Activated naive CD4-positive, alpha-beta T cell treated with Interleukin-2 at 50 U/mL for 16 hours (primary cell): ENCODE results near the gene APPL2.
"Not testable (repeated sequence)": the region's sequence is repeated elsewhere in the genome, so short reads cannot be mapped to it uniquely, and the experiment has no call there.

ENCODE experiments used
- DNase-seq: peaks from one replicate; pipeline ENCODE4 v3.0.0-alpha.2; 2020

APPL2 gene

DNA sequence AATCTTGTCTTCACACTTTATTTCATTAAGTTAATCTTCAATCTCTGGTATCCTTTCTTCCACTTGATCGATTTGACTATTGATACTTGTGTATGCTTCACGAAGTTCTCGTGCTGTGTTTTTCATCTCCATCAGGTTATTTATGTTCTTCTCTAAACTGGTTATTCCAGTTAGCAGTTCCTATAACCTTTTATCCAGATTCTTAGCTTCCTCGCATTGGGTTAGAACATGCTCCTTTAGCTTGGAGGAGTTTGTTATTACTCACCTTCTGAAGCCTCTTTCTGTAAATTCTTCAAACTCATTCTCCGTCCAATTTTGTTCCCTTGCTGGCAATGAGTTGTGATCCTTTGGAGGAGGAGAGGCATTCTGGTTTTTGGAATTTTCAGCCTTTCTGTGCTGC is 52.0 kb downstream of the APPL2 start:
- not testable (repeated sequence) for DNase-seq

DNA sequence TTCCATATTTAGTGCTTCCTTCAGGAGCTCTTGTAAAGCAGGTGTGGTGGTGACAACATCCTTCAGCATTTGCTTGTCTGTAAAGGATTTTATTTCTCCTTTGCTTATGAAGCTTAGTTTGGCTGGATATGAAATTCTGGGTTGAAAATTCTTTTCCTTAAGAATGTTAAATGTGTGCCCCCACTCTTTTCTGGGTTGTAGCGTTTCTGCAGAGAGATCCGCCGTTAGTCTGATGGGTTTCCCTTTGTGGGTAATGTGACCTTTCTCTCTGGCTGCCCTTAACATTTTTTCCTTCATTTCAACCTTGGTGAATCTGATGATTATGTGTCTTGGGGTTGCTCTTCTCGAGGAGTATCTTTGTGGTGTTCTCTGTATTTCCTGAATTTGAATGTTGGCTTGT is 52.6 kb downstream of the APPL2 start:
- DNase-seq = not testable (repeated sequence)

DNA sequence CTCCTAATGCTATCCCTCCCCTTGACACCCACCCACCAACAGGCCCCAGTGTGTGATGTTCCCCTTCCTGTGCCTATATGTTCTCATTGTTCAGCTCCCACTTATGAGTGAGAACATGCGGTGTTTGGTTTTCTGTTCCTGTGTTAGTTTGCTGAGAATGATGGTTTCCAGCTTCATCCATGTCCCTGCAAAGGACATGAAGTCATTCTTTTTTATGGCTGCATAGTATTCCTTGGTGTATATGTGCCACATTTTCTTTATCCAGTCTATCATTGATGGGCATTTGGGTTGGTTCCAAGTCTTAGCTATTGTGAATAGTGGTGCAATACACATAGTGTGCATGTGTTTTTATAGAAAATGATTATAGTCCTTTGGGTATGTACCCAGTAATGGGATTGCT is 56.9 kb downstream of the APPL2 start:
- not testable (repeated sequence) for DNase-seq

DNA sequence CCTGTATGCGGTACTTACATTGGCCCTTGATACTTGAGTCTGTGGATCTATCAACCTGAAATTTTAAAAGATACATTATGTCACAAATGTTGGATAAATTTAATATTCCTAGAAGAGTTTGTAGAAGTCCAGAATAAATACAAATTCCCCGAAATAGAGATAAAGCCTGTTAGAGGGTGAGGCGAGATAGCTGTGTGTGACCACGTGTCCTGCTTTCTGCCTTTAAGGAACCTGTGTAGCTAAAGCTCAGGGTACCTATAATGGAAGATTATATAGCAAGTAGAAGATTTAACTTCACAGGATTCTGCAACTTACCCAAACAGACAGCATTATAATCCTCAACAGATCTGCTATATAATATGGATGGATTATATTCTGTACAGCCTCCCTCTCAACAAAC is 58.8 kb downstream of the APPL2 start:
- DNase-seq = no peak

DNA sequence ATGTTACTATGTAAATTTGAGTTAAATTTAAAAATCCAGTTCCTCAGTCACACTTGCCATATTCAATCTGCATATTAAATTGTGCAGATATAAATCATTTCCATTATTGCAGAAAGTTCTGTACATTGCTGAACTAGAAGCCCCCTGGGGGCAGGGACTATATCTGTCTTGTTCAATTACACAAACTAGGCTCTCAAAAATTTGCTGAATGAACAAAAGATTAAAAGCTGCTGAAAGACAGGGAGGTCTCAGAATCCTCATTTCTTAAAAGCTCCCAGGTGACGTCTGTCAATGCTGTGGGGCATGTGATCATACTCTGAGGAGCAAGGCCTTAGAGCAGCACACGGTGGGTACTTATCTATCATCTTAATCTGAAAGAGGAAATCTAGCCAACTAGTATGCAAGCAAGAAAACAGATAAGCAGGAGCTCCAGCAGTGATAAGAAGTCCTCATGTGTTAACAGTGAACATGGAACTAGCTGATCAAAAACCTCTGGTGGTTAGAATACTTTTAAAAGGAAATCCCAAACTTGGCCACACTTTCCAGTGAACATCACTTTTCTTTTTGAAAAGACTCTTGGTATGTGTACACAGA is 60.5 kb downstream of the APPL2 start:
- no peak for DNase-seq

DNA sequence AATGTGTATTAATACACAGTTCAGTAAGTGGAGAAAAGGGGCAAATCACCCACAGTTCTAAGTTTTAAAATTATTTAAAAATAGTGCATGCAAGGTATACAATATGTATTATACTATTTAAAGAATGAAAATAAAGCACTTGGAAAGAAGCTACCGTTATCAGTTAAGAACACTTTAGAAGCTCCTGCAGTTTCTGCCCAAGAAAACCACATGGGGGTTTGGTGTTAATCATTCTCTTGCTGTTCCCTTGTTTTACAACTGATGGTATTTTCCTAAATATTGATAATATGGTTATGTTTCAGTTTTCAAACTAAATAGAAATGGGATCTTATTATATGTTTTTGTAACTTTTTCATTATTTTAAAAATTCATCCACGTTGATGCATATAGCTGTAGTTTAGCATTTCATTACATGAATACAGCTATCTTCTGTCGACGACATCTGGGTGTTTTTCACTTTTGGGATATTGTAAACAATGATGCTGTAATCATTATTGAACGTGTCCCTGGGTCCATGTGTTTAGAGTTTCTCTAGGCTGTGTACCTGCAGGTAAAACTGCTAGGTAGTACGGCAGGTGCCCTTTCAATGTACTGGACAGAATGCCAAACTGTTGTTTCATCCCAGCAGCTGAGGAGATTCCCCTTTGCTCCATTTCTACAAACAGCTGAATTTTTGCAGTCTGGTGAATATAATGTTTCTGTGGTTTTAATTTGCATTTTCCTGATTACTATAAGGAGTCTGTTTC is 64.1 kb downstream of the APPL2 start:
- no peak for DNase-seq

DNA sequence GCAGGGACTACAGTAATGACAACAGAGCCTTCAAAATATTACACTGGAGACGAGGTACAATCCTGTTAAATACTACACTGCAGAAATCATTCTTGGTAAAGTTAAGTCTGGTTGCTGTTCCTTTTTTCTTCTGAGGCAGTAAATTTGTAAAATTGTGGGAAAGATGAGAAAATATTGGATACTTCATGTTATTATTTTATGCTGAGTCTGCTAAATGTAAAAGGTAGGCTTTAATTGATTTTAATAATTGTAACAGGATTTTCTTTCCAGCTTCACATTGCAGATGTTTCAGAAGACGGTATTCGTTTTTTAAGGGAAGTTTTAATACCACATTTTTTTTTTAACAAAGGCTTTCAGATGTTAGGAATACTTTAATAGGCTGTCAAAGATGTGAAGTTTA is 65.8 kb downstream of the APPL2 start:
- no peak for DNase-seq

DNA sequence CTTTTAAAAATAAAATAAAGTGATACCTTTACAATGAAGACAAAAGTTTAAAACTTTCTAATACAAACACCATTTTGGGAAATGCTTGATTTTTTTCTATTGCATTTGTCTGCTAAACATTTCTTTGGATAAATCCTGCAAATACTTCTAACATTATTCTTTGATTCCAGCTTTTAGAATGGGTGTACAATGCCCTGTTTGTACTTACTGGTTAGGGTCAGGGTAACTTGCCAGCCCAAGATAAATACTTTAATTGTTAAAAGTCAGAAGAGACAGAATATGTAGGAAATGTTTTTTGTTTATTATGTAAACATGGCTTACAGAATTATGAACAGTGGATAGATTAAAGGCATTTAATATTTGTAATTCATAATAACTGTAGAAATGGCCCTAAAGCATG is 68.0 kb downstream of the APPL2 start:
- DNase-seq = no peak

DNA sequence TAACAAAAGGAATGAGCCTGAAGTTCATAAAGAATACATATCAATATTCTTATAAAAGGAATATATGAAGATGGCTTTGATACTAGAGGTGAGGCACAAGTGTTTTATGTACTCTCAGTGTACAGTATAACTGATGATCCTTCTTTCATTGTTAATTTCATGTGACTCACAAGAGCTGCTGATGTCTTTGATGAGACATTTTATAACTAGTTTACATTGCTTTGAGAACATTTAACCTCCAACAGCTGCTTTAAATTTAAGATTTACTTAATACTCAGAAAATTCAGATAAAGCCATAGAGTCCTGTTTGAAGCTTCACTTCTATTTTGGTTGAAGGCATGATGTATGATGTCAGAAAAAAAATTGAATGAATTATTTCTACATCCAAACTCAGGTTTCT is 68.6 kb downstream of the APPL2 start:
- DNase-seq = no peak

DNA sequence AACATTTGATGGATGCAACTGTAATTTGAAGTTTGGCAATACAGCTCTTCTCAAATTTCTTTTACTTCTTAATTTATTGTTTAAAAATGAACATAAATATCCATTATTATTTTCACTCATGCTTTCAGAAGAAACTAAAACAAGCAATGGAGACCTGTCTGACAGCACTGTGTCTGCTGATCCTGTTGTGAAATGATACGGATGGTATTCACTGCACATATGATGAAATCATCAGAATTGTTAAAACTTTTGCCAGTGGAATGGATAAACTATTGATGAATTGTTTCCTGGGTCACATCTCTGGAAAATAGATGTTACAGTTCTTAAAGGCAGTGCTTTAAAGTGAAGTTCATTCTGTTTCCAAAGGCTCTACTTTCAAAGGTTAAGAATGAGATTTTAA is 69.2 kb downstream of the APPL2 start:
- no peak for DNase-seq

DNA sequence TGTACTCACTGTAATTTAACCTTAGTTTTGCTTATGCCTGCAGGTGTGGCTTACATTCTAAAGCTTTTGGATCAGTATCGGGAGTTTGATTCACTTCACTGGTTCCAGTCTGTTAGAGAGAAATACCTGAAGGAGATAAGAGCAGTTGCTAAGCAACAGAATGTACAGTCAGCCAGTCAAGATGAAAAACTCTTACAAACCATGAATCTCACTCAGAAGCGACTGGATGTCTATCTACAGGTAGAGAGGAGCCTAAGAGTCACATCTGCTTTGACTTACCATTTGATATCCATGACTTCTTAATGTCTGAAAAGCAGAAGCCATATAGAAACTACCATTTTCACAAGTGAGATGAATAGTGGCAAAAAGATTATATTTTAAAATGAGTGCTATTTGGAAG is 71.9 kb downstream of the APPL2 start:
- no peak for DNase-seq

DNA sequence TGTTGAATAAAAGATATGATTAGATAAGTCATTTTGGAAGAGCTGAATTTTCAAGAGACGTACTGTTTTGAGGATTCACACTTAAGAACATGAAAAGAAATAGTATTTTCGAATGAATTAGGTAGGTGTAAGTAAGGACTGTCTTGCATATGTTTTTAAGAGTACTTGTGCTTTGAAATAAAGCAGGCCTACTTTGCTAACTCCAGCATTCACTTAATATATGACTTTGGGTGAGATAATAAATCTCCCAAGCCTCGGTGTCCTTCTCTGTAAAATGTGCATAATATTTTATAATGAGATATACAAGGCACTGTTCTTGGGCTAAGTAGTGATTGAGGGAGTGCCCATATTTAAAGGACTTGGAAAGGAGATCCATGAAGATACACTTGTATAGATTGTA is 73.8 kb downstream of the APPL2 start:
- DNase-seq = no peak

DNA sequence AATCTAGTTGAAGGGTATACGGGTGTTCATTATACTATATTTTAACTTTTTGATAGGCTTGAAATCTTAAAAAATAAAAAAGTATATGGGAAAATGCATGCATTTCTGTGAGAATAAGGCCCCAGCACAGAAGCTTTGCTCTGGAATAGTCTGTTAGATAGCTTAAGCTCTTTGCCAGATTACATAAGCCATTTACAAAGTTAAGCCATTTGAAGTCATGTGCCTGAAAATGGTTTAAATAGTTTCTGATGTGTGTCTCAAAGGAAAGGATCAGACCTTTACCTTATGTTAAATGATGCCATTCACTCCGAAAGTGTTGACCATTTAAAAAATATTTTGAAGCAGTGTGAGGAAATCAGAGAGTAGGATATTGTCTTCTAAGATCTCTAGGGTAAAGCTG is 77.1 kb downstream of the APPL2 start:
- DNase-seq = no peak

DNA sequence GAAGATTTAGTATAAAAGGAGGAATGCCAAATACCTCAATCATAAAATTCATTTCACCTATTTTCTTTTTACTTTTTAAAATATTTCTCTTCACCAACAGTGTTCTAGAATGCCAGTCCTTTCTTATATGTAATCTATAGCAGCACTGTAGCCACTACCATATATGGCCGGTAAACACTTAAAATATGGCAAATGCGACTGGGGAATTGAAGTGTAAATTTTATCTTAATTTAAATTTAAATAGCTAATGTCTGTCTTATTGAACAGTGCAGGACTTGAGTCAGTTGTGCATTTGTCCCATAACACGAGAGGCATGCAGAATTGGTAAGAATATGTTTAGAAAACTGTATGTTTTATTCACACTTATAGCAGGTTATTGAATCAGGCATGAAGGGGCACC is 78.4 kb downstream of the APPL2 start:
- no peak for DNase-seq

DNA sequence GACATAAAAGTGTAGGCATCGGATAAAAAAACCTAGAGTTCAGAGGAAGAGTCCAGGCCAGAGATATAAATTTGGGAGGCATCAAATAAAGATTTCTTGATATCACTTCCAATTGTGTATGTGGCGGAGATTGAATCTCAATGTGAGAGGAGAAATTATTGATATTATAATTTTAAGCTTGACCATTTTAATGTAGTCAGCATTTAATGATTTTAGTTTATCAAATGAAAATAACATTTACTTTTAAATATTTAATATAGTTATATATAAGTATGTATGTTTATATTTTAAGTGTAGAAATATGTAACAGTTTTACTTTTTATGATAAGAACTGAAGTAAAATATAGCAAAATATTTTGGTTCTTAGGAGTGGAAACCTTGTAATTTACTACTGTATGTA is 79.7 kb downstream of the APPL2 start:
- no peak for DNase-seq

DNA sequence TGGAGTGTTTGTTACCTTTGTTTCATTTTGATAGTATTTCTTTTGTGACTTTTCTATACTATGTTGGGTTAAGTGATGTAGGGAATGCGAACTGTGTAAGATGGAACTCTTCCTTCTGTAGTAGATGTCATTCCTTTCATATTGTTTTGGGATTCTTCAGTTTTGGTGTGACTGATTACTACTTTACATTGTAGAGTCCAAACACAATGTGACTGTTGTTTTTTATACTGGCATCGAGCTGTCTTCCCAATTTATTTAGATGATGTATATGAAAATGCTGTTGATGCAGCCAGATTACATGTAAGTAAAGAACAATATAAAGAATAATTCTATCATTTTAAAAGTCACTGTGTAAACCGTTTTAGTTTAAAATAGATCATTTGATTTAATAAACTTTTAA is 93.7 kb downstream of the APPL2 start:
- no peak for DNase-seq

DNA sequence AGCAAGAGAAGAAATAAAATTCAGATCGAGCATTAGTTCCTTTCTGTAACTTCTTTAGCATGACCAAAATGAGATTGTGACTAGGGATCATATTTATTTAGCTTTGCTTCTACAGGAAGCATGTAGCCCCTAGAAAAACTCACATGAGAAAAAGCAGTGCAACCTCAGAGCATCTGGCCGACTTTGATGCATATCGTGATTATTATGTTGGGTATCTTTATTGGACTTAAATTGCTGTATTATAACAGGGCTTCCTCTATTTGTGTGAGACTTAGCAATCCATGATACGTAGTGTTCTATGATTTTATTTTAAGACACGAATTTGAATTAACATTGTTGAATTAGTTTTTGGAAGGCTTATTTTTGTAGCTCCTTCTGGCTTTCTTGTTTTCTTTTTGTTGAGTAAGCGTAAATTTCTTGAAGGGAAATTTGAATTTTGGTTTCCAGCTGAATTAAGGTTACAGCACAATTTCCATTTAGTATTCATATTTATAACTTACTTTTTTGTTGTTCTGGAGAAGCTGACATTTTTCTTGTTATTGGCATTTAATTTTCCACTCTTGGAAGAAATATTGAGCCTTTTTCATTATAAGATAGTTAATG is 94.6 kb downstream of the APPL2 start:
- no peak for DNase-seq

DNA sequence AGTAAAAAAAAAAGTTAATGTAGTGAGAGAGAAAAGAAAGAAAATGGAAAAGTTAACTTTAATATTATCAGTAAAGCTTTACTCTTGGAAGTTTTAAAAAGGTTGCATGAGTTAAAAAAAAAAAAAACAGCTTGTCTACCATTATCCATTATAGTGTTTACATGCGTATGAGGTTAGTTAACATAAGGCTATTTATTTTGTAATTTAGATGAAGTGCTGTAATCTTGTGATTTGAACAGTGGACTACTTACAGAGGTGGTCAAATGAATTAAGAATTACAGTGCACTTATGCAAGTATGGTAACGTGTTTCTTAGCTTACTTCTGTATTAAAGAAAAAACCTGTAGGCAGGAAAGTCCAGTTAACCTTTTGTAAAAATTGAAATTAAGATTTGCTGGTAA is 97.7 kb downstream of the APPL2 start:
- DNase-seq = no peak
